GM10847 (cell line): Measurements from ENCODE around the gene INPP5D.

ENCODE experiments used
- POLR2A ChIP-seq: IDR thresholded peaks from 2 replicates; pipeline ENCODE4 v1.6.1; 2011; ENCODE audit not compliant: insufficient read length; ENCODE audit errors: extremely low read depth

INPP5D gene

GRCh38 chr2:233199870-233200269, 139.7 kb downstream of the INPP5D start:
- TF ChIP-seq POLR2A = no peak

GRCh38 chr2:233201258-233202013, 141.3 kb downstream of the INPP5D start:
- TF ChIP-seq POLR2A = no peak

GRCh38 chr2:233202531-233202944, 142.4 kb downstream of the INPP5D start:
- no peak for TF ChIP-seq POLR2A

GRCh38 chr2:233203060-233203459, 142.9 kb downstream of the INPP5D start:
- TF ChIP-seq POLR2A = no peak

- TF ChIP-seq POLR2A = no peak
Observed at GRCh38 chr2:233204286-233204936, 144.3 kb downstream of the INPP5D start.

DNA sequence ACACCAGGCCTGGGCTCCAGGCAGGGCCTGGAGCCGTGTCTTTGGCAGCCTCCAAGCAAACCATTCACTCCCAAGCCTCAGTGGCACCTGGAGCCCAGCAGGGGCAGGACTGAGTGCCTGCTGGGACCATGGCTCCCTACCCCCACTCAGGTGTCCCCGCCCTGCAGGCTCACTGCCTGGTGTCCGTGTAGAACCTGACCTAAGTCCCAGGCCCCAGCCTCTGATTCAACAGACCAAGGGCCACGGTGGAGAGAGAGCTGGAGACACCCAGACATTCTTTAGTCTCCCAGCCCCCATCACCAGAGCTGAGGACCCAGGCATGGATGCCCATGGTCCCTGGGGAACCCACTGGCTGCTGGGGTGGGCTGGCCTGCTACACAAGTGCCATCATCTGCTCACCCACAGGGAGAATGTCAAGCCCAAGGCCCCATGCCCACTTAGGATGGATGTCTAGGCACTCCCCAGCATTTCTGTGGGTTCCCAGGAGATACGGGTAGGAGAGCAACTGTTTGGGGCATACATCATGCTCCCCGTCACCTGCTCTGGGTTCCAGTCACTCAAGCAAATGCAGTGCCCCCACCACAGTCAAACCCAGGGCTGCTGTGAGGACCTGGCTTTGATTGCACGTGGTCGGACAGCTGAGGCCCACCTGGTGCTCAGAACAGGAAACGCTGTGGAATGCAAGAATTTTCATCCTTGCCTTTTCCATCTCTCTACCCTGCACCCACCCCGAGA, 148.4 kb downstream of the INPP5D start:
- no peak for TF ChIP-seq POLR2A

- no peak for TF ChIP-seq POLR2A
Observed at GRCh38 chr2:233209117-233209532, 149.0 kb downstream of the INPP5D start.

GRCh38 chr2:233209533-233210171, 149.5 kb downstream of the INPP5D start:
- no peak for TF ChIP-seq POLR2A

- TF ChIP-seq POLR2A = no peak
Observed at GRCh38 chr2:233210281-233210680, 150.1 kb downstream of the INPP5D start.

GRCh38 chr2:233210843-233211547, 150.9 kb downstream of the INPP5D start:
- TF ChIP-seq POLR2A = no peak

DNA sequence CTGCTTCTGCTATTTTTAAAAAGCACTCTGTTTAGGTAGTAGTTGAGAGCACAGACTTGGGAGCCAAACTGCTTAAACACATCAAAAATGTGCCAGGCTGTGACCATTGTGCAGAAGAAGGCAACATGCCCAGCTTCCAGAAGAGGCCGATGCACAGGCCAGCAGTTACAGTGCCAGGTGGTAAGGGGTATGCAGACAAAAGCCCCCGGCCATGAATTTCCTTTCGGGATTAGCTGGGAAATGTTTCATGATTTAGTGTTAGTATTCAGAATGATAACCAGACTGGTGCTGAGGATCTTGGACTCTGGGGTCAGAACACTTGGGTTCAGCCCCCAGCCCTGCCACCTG, 151.4 kb downstream of the INPP5D start:
- no peak for TF ChIP-seq POLR2A

- TF ChIP-seq POLR2A = no peak
Observed at GRCh38 chr2:233213011-233213410, 152.9 kb downstream of the INPP5D start.

- no peak for TF ChIP-seq POLR2A
Observed at GRCh38 chr2:233213975-233214374, 153.8 kb downstream of the INPP5D start.

GRCh38 chr2:233217892-233218377, 157.8 kb downstream of the INPP5D start:
- no peak for TF ChIP-seq POLR2A

GRCh38 chr2:233218836-233219235, 158.7 kb downstream of the INPP5D start:
- TF ChIP-seq POLR2A = no peak
